ENCODE data around the gene MEGF9. TPM values are rescaled to one million over a fixed set of nuclear protein-coding genes. Genes with fewer than 3 reads are reported as not detected.
"Not testable (repeated sequence)": the region's sequence is repeated elsewhere in the genome, so short reads cannot be mapped to it uniquely, and the experiment has no call there.

MEGF9 gene
- total and polyA plus RNA-seq, 9 donors, result 6.3 to 12.8 (median 7.2) TPM

DNA sequence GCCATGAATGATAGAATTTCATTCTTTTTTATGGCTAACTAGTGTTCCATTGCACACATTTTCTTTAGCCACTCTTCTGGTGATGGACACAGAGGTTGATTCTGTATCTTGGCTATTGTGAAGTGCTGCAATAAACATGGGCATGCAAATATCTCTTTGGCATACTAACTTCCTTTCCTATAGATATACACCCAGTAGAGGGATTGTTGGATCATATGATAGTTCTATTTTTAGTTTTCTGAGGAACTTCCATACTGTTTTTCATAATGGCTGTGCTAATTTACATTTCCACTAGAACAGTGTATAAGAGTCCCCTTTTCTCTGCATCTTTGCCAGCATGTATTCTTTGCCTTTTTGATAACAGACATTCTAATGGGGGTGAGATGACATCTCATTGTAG lies 83.9 kb downstream of the MEGF9 start:
- H3K4me3 ChIP-seq (ENCODE audit: low read length), result no peak overlapping the region
- DNase-seq, result no peak
- no peak overlapping the region for H3K27ac ChIP-seq (ENCODE audit: low read length)
- peaks cover 2% of the 10 kb centered on the region for H3K9me3 ChIP-seq (replicated peaks; ENCODE audit: control insufficient read depth, low read depth, low read length)
- H3K4me1 ChIP-seq (ENCODE audit: control insufficient read depth, insufficient read depth, low read length), result no peaks in the 10 kb centered on the region
- no peaks in the 10 kb centered on the region for H3K27me3 ChIP-seq (ENCODE audit: control insufficient read depth, insufficient read depth, low read length)
- H3K36me3 ChIP-seq (ENCODE audit: control insufficient read depth, insufficient read depth, low read length), result no peaks in the 10 kb centered on the region

DNA sequence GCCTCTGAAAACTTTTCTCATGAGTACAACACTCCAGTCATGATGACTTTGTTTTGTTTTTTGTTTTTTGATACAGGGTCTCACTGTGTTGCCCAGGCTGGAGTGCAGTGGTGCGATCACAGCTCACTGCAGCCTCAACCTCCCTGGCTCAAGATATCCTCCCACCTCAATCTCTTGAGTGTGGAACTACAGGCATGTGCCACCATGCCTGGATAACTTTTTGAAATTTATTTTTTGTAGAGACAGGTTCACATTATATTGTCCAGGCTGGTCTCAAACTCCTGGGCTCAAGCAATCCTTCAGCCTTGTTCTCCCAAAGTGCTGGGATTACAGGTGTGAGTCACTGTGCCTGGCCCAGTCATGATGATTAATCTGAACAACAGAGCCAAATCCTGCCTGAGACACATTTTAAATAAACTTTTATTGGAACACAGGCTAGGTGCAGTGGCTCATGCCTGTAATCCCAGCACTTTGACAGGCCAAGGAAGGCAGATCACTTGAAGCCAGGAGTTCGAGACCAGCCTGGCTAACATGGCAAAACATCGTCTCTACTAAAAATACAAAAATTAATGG lies 85.3 kb downstream of the MEGF9 start:
- not testable (repeated sequence) for H3K4me3 ChIP-seq (ENCODE audit: low read length); H3K27ac ChIP-seq (ENCODE audit: low read length); DNase-seq; H3K4me1 ChIP-seq (ENCODE audit: control insufficient read depth, insufficient read depth, low read length); H3K27me3 ChIP-seq (ENCODE audit: control insufficient read depth, insufficient read depth, low read length); H3K36me3 ChIP-seq (ENCODE audit: control insufficient read depth, insufficient read depth, low read length); H3K9me3 ChIP-seq (replicated peaks; ENCODE audit: control insufficient read depth, low read depth, low read length)
- no CpG with 5 or more reads among the region's 3 CpGs for WGBS (ENCODE audit: insufficient coverage)

DNA sequence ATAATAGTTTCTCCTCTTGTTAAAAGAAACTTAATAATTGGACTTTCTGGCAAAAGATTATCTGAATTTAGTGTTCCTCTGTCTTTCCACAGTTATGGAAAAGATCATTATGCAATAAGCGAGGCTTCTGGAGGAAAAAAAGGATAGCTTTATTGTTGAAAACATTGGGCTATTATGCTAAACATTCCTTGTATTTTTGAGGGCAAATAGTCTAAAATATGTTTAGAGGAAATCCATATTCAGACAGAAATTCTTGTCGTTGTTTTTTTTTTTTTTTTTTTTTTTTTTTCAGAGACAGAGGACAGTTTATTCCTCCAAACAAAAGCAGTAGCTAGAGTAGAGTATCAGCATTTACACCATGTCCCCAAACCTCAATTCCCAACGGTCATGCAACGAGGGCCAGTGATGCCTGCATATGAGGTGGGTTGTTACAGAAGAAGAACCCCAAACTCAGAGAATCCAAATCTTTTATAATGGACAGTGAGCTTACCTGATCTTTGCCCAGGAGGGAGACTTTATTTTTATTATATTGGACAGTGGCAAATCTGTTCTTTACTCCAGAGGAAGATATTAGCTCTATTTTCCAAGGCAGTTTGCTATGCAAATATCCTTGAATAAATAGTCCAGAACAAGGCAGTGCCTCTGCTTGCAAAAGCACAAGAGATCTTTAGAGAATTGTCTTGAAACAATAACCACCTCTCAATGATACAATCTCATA lies 85.9 kb downstream of the MEGF9 start:
- H3K4me3 ChIP-seq (ENCODE audit: low read length), result no peak overlapping the region
- H3K4me1 ChIP-seq (ENCODE audit: control insufficient read depth, insufficient read depth, low read length), result no peaks in the 10 kb centered on the region
- no peak for DNase-seq
- H3K36me3 ChIP-seq (ENCODE audit: control insufficient read depth, insufficient read depth, low read length), result no peaks in the 10 kb centered on the region
- WGBS (ENCODE audit: insufficient coverage), result no CpG with 5 or more reads among the region's 4 CpGs
- H3K27ac ChIP-seq (ENCODE audit: low read length), result no peak overlapping the region
- H3K9me3 ChIP-seq (replicated peaks; ENCODE audit: control insufficient read depth, low read depth, low read length), result no peaks in the 10 kb centered on the region
- no peaks in the 10 kb centered on the region for H3K27me3 ChIP-seq (ENCODE audit: control insufficient read depth, insufficient read depth, low read length)

DNA sequence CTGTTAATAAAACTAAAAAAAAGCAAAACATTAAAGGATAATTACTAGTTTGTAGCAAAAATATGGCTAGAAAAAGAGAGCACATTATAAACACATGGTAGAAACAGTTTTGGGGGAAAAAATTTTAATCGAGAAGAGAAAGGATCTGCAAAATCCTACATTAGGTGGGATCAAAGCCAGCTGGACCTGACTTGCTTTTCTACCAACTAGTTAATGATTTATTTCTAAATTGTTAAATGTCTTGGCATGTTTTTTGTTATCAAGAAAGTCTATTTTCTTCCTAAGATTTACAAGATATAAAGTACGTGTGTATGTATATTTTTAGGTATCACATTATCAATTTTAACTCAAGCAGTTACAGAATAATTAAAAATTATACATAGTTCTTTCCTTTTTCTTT lies 87.2 kb downstream of the MEGF9 start:
- H3K27ac ChIP-seq (ENCODE audit: low read length), result no peak overlapping the region
- no peaks in the 10 kb centered on the region for H3K9me3 ChIP-seq (replicated peaks; ENCODE audit: control insufficient read depth, low read depth, low read length)
- DNase-seq, result no peak
- H3K4me3 ChIP-seq (ENCODE audit: low read length), result no peak overlapping the region
- WGBS (ENCODE audit: insufficient coverage), result no CpG with 5 or more reads among the region's 2 CpGs
- no peaks in the 10 kb centered on the region for H3K4me1 ChIP-seq (ENCODE audit: control insufficient read depth, insufficient read depth, low read length)
- no peaks in the 10 kb centered on the region for H3K27me3 ChIP-seq (ENCODE audit: control insufficient read depth, insufficient read depth, low read length)
- H3K36me3 ChIP-seq (ENCODE audit: control insufficient read depth, insufficient read depth, low read length), result no peaks in the 10 kb centered on the region

DNA sequence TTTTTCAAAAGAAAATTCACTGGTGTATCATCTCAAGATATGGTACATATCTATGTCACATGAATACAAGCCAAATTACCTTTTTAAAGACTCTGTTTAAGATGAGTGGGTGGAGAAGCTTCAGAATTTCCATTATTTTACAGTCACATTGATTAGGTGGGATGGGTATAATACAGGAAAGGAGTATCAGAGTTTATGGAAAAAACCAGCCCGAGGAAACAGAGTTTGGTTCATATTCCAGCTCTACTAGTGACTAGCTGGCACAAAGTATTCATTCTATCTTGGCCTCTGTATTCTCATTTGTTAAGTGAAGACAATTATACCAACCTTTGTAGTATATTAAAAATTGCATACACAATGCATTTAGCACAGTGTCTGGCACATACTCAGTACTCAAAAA lies 87.8 kb downstream of the MEGF9 start:
- Histone ChIP-seq H3K36me3 (ENCODE audit: control insufficient read depth, insufficient read depth, low read length) (no peaks in the 10 kb centered on the region), H3K27me3 (ENCODE audit: control insufficient read depth, insufficient read depth, low read length) (no peaks in the 10 kb centered on the region), H3K4me3 (ENCODE audit: low read length) (no peak overlapping the region), H3K27ac (ENCODE audit: low read length) (no peak overlapping the region), H3K9me3 (replicated peaks; ENCODE audit: control insufficient read depth, low read depth, low read length) (no peaks in the 10 kb centered on the region), H3K4me1 (ENCODE audit: control insufficient read depth, insufficient read depth, low read length) (no peaks in the 10 kb centered on the region)
- no CpG with 5 or more reads among the region's 1 CpG for WGBS (ENCODE audit: insufficient coverage)
- DNase-seq, result no peak

DNA sequence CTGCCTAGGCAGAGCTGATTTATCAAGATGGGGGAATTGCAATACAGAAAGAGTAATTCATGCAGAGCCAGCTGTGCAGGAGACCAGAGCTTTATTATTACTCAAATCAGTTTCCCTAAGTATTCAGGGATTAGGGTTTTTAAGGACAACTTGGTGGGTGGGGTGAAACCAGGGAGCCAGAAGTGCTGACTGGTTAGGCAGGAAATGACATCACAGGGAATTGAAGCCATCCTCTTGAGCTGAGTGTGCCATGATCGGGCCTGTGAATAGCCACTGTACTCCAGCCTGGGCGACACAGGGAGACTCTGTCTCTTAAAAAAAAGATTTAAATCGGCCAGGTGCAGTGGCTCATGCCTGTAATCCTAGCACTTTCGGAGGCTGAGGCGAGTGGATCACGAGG lies 89.0 kb downstream of the MEGF9 start:
- H3K4me3 ChIP-seq (ENCODE audit: low read length), result no peak overlapping the region
- 79% methylated on average over 4 of the region's 6 CpGs for WGBS (ENCODE audit: insufficient coverage)
- H3K27me3 ChIP-seq (ENCODE audit: control insufficient read depth, insufficient read depth, low read length), result no peaks in the 10 kb centered on the region
- no peak for DNase-seq
- no peak overlapping the region for H3K27ac ChIP-seq (ENCODE audit: low read length)
- no peaks in the 10 kb centered on the region for H3K36me3 ChIP-seq (ENCODE audit: control insufficient read depth, insufficient read depth, low read length)
- H3K4me1 ChIP-seq (ENCODE audit: control insufficient read depth, insufficient read depth, low read length), result no peaks in the 10 kb centered on the region
- no peaks in the 10 kb centered on the region for H3K9me3 ChIP-seq (replicated peaks; ENCODE audit: control insufficient read depth, low read depth, low read length)

DNA sequence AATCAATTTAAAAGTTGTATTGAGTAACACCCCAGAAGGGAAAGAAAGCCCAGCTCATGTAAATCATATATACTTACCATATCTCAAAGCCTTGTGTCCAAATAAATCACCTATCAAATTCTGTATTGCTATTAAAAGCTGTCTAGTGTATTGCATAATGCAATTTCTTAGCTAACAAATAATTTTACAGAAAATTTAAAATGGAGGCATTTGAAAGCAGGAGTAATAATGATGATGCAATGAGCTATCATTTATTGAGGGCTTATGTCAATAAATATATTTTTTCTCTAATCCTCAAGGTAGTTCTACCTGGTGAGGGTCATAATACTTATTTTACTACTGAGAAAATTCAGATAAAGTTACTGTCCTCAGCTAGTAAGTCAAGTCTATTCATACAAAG lies 91.5 kb downstream of the MEGF9 start:
- H3K4me3 ChIP-seq (ENCODE audit: low read length), result no peak overlapping the region
- no peaks in the 10 kb centered on the region for H3K4me1 ChIP-seq (ENCODE audit: control insufficient read depth, insufficient read depth, low read length)
- H3K27me3 ChIP-seq (ENCODE audit: control insufficient read depth, insufficient read depth, low read length), result no peaks in the 10 kb centered on the region
- no peaks in the 10 kb centered on the region for H3K9me3 ChIP-seq (replicated peaks; ENCODE audit: control insufficient read depth, low read depth, low read length)
- no peaks in the 10 kb centered on the region for H3K36me3 ChIP-seq (ENCODE audit: control insufficient read depth, insufficient read depth, low read length)
- no peak for DNase-seq
- H3K27ac ChIP-seq (ENCODE audit: low read length), result no peak overlapping the region

DNA sequence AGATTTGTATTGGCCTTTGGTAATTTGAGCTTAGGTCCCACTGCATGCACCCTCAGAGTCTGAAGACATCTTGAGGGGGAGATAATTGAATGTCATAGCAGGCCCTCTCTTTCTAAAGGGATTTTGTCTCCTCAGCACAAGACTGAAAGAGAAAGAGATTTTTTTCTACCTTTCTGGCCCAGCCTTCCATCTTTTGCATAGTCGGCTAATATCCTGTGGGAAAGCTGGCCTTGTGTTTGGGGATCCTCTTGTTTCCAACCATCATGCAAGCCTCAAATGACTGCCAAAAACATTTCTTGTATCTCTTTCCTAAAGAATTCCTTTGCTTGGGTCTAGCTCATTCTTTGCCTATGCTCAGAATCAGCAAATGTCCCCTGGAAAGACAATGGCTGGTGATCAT lies 92.3 kb downstream of the MEGF9 start:
- WGBS (ENCODE audit: insufficient coverage), result no CpG with 5 or more reads among the region's 1 CpG
- no peaks in the 10 kb centered on the region for H3K9me3 ChIP-seq (replicated peaks; ENCODE audit: control insufficient read depth, low read depth, low read length)
- no peaks in the 10 kb centered on the region for H3K4me1 ChIP-seq (ENCODE audit: control insufficient read depth, insufficient read depth, low read length)
- no peak for DNase-seq
- H3K4me3 ChIP-seq (ENCODE audit: low read length), result no peak overlapping the region
- no peak overlapping the region for H3K27ac ChIP-seq (ENCODE audit: low read length)
- H3K36me3 ChIP-seq (ENCODE audit: control insufficient read depth, insufficient read depth, low read length), result no peaks in the 10 kb centered on the region
- no peaks in the 10 kb centered on the region for H3K27me3 ChIP-seq (ENCODE audit: control insufficient read depth, insufficient read depth, low read length)

DNA sequence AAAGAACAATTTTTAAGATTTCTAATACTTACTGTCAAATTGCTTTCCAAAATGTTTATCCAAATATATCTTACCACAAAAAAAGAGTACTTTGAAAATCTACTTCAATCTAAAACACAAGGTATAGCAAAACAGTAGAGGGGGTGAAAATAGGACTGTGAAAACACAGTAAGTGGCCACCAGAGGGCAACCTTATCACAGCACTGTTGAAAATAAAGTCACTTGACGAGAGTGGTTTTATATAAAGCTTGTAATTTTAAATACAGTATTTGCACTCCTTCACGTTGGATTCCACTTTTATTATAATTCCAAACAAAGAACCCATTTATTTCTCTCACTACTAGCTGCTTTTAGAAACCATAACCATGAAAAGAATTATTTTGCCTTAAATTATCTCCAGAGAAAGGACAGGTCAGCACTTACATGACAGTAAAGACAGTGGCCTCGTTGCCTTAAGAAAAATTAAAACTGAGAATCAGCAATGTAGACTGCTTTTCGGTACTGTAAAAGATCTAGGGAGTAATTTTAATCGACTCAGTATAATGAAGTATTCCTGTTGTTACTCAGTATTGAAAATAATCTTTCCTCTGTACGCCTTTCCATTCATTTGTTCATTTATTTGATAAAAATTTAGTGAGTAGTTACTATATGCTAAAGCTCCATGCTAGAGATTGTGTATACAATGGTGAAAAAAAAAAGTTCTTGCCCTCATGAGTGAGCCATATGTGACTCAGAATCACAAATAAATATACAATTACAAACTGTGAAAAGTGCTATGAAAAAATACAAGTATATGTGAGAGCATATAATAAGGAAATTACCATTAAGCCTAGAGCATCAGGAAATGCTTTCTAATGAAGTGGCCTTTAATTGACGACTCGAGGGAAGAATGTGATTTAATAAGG lies 94.3 kb downstream of the MEGF9 start:
- no peaks in the 10 kb centered on the region for H3K36me3 ChIP-seq (ENCODE audit: control insufficient read depth, insufficient read depth, low read length)
- no peak overlapping the region for H3K27ac ChIP-seq (ENCODE audit: low read length)
- no peak overlapping the region for H3K4me3 ChIP-seq (ENCODE audit: low read length)
- no peaks in the 10 kb centered on the region for H3K9me3 ChIP-seq (replicated peaks; ENCODE audit: control insufficient read depth, low read depth, low read length)
- H3K4me1 ChIP-seq (ENCODE audit: control insufficient read depth, insufficient read depth, low read length), result no peaks in the 10 kb centered on the region
- 44% methylated on average over 2 of the region's 8 CpGs for WGBS (ENCODE audit: insufficient coverage)
- no peaks in the 10 kb centered on the region for H3K27me3 ChIP-seq (ENCODE audit: control insufficient read depth, insufficient read depth, low read length)
- DNase-seq, result peak; percentile 75
